Nephron progenitor cell (in vitro differentiated cells): Measurements from ENCODE around the gene TNK1.

Experiments used
- DNase-seq: peaks from one replicate; pipeline ENCODE4 v3.0.0; 2021
- H3K27ac Mint-ChIP-seq: 2 replicates; pipeline ENCODE4 v1.8.0; 2021; ENCODE audit warnings: mild to moderate bottlenecking, moderate library complexity, mixed read lengths
- H3K27me3 Mint-ChIP-seq: 2 replicates; pipeline ENCODE4 v1.8.0; 2021; ENCODE audit warnings: mild to moderate bottlenecking, low read depth, mixed read lengths; ENCODE audit not compliant: poor library complexity
- H3K36me3 Mint-ChIP-seq: 2 replicates; pipeline ENCODE4 v1.8.0; 2021; ENCODE audit warnings: low read depth, mixed read lengths
- H3K4me1 Mint-ChIP-seq: 2 replicates; pipeline ENCODE4 v1.8.0; 2021; ENCODE audit warnings: mixed read lengths
- H3K4me3 Mint-ChIP-seq: 2 replicates; pipeline ENCODE4 v1.8.0; 2021; ENCODE audit warnings: mild to moderate bottlenecking, moderate library complexity, mixed read lengths
- H3K9me3 Mint-ChIP-seq: 2 replicates; pipeline ENCODE4 v1.8.0; 2021; ENCODE audit warnings: mild to moderate bottlenecking, moderate library complexity, mixed read lengths
- TF ChIP-seq, protein P1 (sequence below): fragments of 200-600 bp; sonication (generic); IDR thresholded peaks from 2 replicates; pipeline ENCODE4 v1.5.0; 2021; ENCODE audit warnings: antibody characterized with exemption

Gene TNK1

DNA sequence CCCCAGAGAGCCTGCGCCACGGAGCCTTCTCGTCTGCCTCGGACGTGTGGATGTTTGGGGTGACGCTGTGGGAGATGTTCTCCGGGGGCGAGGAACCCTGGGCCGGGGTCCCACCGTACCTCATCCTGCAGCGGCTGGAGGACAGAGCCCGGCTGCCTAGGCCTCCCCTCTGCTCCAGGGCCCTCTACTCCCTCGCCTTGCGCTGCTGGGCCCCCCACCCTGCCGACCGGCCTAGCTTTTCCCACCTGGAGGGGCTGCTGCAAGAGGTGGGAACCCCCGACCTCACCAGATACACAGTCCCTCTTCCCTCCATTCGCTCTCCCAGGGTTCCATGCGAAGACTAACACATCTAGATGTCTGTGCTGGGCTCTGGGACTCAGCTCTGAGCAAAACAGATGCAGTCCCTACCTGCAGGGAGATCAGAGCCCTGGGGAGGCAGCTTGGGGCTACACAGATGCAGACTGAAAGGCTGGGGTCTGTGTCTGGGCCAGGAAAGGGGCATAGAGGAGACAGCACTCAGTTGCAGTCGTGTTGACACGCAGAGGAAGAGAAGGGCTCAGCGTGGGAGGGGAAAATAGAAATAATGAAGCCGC is 3.7 kb downstream of the TNK1 start:
- TF ChIP-seq, protein P1, sequence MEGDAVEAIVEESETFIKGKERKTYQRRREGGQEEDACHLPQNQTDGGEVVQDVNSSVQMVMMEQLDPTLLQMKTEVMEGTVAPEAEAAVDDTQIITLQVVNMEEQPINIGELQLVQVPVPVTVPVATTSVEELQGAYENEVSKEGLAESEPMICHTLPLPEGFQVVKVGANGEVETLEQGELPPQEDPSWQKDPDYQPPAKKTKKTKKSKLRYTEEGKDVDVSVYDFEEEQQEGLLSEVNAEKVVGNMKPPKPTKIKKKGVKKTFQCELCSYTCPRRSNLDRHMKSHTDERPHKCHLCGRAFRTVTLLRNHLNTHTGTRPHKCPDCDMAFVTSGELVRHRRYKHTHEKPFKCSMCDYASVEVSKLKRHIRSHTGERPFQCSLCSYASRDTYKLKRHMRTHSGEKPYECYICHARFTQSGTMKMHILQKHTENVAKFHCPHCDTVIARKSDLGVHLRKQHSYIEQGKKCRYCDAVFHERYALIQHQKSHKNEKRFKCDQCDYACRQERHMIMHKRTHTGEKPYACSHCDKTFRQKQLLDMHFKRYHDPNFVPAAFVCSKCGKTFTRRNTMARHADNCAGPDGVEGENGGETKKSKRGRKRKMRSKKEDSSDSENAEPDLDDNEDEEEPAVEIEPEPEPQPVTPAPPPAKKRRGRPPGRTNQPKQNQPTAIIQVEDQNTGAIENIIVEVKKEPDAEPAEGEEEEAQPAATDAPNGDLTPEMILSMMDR, result no peak
- Mint-ChIP-seq H3K4me3 (peak overlapping the region; percentile 68), H3K4me1 (peaks cover 13% of the 10 kb centered on the region), H3K27ac (no peak overlapping the region), H3K36me3 (peaks cover 4% of the 10 kb centered on the region), H3K27me3 (peaks cover 56% of the 10 kb centered on the region), H3K9me3 (peaks cover 9% of the 10 kb centered on the region)
- DNase-seq, result no peak

DNA sequence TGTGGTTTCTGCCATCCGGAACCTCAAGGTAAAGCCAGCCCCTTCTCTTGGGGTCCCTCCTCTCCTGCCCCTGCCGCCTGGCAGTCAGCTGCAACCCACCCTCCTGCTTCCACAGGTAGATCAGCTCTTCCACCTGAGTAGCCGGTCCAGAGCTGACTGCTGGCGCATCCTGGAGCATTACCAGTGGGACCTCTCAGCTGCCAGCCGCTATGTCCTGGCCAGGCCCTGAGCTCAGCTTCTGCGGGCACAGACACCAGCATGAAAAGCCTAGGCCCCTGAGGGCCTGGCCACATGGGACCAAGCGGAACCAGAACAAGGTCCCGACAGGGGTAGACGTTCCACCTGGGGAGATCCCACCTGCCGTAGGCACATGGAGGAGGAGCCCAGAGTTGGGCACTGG is 8.0 kb downstream of the TNK1 start:
- H3K9me3 Mint-ChIP-seq, result no peaks in the 10 kb centered on the region
- H3K27me3 Mint-ChIP-seq, result peaks cover 14% of the 10 kb centered on the region
- TF ChIP-seq, protein P1, result no peak
- no peak for DNase-seq
- no peak overlapping the region for H3K4me3 Mint-ChIP-seq
- H3K27ac Mint-ChIP-seq, result no peak overlapping the region
- H3K36me3 Mint-ChIP-seq, result peaks cover 24% of the 10 kb centered on the region
- H3K4me1 Mint-ChIP-seq, result peaks cover 38% of the 10 kb centered on the region

DNA sequence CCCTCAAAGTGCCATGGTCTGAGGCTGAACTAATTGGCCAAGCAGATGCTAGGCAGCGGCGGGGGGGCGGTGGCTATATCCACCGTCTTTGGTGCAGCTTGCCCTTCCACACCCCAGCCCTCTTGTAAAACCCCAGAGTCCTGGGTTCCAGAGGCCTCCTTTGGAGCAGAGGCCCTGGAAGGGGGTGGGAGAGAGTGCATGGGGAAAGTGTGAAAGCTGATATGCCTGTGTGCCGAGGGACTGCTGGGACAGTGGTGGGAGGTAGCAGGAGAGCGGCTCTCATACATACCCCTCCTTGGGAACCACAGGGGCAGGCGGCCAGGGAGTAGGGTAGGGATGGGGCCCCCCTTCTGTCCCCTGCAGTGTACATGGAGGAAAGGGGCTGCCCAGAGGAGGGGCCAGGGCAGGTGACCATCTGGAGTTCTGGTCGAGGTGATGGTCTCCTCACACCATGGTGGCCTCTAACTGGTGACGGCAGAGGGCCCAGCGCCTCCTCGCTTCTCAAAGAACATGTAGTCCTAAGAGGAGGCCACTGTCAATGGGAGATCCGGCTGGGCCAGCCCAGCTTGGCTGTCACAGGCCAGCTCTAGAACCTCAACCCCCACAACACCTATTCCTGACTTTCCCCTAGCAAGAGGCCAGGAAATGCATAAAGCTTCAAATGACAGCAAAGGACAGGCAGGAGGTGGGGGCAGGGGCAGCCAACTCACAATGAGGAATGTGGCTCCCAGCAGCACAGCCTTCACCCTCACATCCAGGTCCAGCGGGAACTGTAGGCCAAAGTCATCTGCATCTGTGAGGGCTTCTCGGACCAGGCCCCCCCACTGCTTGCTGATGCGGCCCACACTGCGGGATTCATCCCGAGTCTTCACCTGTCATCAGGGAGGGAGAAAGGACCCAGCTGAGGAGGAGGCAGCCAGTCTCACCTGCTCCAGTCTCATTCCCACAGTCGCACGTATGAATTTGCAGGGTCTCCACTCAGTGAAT is 9.3 kb downstream of the TNK1 start:
- peaks cover 39% of the 10 kb centered on the region for H3K4me1 Mint-ChIP-seq
- H3K27ac Mint-ChIP-seq, result no peak overlapping the region
- H3K9me3 Mint-ChIP-seq, result no peaks in the 10 kb centered on the region
- TF ChIP-seq, protein P1, result no peak
- H3K4me3 Mint-ChIP-seq, result no peak overlapping the region
- no peak for DNase-seq
- H3K36me3 Mint-ChIP-seq, result peaks cover 24% of the 10 kb centered on the region
- peaks cover 1% of the 10 kb centered on the region for H3K27me3 Mint-ChIP-seq

DNA sequence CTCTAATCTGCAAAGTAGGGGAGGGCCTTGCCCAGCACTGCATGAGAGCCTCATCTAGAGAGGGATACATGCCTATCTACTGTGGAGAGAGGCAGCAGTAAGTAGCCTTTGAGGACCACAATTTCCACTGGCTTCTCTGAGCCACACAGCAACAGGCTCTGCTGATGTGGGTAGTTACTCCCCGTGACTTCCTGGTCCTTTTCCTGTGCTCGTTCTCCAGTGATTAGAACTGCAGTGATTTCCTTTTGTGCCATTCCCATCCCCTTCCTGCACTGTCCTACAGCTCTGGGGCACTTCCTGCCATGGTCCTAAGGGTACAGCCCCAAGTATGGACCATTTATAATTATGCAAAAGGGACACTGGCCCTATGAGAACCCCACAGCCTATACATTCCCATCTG is 10.4 kb downstream of the TNK1 start:
- no peaks in the 10 kb centered on the region for H3K9me3 Mint-ChIP-seq
- no peak overlapping the region for H3K27ac Mint-ChIP-seq
- DNase-seq, result no peak
- H3K36me3 Mint-ChIP-seq, result peaks cover 24% of the 10 kb centered on the region
- TF ChIP-seq, protein P1, result no peak
- H3K27me3 Mint-ChIP-seq, result peaks cover 4% of the 10 kb centered on the region
- H3K4me1 Mint-ChIP-seq, result peaks cover 46% of the 10 kb centered on the region
- no peak overlapping the region for H3K4me3 Mint-ChIP-seq

DNA sequence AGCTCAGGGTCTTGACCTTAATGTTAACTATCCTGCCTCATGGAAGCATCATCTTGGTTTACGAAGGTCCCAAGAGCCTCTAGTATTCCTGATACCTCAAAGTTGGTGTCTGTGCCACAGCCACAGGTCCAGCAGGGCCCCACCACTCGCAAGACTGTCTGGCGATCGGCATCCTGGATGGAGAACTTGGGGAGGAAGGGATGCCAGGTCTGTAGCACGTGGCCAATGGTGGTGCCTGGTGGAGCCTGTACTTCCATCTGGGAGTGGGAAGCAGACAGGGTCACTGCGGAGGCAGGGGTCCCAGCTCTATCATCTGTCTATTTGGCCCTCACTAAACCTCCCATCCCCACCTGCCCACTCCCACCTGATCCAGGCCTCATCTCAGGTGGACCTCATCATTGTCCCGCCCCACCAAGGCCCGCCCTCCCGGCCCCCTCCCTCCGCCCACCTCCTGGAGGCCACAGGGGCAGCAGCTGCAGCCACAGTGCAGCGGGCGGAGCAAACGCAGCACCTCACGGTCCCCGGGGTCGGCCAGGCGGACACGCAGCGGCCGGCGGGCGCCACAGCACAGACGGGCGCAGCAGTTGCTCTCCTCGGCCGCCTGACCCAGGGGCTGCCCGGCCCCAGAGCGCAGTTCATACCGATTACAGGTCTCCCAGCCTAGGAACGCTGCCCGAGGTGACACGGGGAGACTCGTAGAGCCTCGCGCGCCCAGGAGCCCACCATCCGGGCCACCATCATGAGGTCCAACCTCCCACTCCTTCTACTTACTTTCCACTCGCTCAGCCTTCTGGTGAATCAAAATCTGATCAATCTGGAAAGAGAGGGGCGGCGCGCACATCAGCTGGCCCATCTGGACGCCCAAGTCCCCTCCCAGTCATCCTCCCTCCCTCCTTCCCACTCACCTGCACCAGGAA is 12.1 kb downstream of the TNK1 start:
- peaks cover 24% of the 10 kb centered on the region for H3K36me3 Mint-ChIP-seq
- TF ChIP-seq, protein P1, result no peak
- H3K27me3 Mint-ChIP-seq, result peaks cover 4% of the 10 kb centered on the region
- H3K9me3 Mint-ChIP-seq, result no peaks in the 10 kb centered on the region
- H3K27ac Mint-ChIP-seq, result no peak overlapping the region
- DNase-seq, result no peak
- peaks cover 46% of the 10 kb centered on the region for H3K4me1 Mint-ChIP-seq
- H3K4me3 Mint-ChIP-seq, result peak overlapping the region; percentile 74
